Pancreas (tissue), 10 donors: Measurements from ENCODE around the gene APEX1. TPM values are rescaled to one million over a fixed set of nuclear protein-coding genes. Genes with fewer than 3 reads are reported as not detected.

Source experiments
- ATAC-seq, 4 donors: fragments of 200-7000 bp; cut with Tn5 transposase; one replicate each; pipeline versions ENCODE4 v1.8.0 to v1.9.1; 2020; ENCODE audit warnings: mild to moderate bottlenecking in 4 of 4, moderate library complexity in 4 of 4
- DNase-seq, 6 donors: peaks; one replicate each; pipeline ENCODE4 v3.0.0-alpha.2; 2020
- FAIRE-seq: peaks from 2 replicates; lab custom pipeline; 2012; peaks lifted over from hg19 to GRCh38; lab: Jason Lieb, UNC
- H3K27ac ChIP-seq, 4 donors: fragments of 200-600 bp; sonication (generic); 1 replicate in 3 of 4; 2 replicates in 1 of 4; pipeline versions ENCODE4 v1.5.0 to v1.8.0; 2020
- H3K27me3 ChIP-seq, 4 donors: fragments of 200-600 bp; one replicate each; pipeline ENCODE4 v1.8.0; 2021
- H3K36me3 ChIP-seq, 3 donors: fragments of 200-600 bp; sonication (generic) in 1 of 3; one replicate each; pipeline versions ENCODE4 v1.5.0 to v1.8.0; 2020 to 2021
- H3K4me1 ChIP-seq, 3 donors: fragments of 200-600 bp; one replicate each; pipeline ENCODE4 v1.8.0; 2021
- H3K4me3 ChIP-seq, 4 donors: fragments of 200-600 bp; sonication (generic) in 2 of 4; one replicate each; pipeline versions ENCODE4 v1.5.0 to v1.8.0; 2020 to 2021
- H3K9me3 ChIP-seq, 4 donors: fragments of 200-600 bp; one replicate each; pipeline ENCODE4 v1.8.0; 2021
- WGBS, 2 donors: extraction: QIAGEN DNeasy Blood & Tissue Kit; methylation state at CpG; one replicate each; pipeline ENCODE4 v1.1.7; 2013; 5-methylcytosine and 5-hydroxymethylcytosine counted together
- intact Hi-C, 3 donors: fragments of 100-400 bp; cut with DNase I; formaldehyde crosslinking; loops; one replicate each; pipeline versions ENCODE4 v1.11.1 to v1.14.2; 2022
- polyA plus RNA-seq, 2 donors: library from polyadenylated mRNA; stranded (reverse); fragments of 200-250 nt; gene quantifications; one replicate each; pipeline ENCODE4 v1.2.3, GENCODE V29; 2013
- total RNA-seq, 6 donors: library from RNA; stranded (reverse); fragmentation: NEBNext Ultra II Directional in 4 of 6; extraction: Animal tissue kit (Norgen Biotek cat#: 25700) in 4 of 6; gene quantifications; one replicate each; pipeline versions ENCODE4 v1.2.1 to v1.2.4, GENCODE V29; 2021 to 2023
- TF ChIP-seq, protein P1 (sequence below), 4 donors: fragments of 200-600 bp; sonication (generic) in 3 of 4; IDR thresholded peaks; one replicate each; pipeline versions ENCODE4 v1.5.0 to v1.8.0; 2021; ENCODE audit warnings: antibody characterized with exemption in 4 of 4
- donor health status: healthy with polysubstance abuse.
- donor health status: DM: no; HTN: no; CAD: no; lungs with moderate emphysema.
- donor health status: DM: no; HTN: no; CAD: no.
- donor health status: control.
- donor health status: control.
- donor health status: Bipolar disorder and iron deficiency.
- donor health status: DM: yes; HTN: yes; CAD: no.
- donor health status: DM: no; HTN: no; CAD: no.
- donor health status: DM: no; HTN: no; CAD: no.
- donor health status: DM: yes; HTN: yes; CAD: no.

The APEX1 gene
- total and polyA plus RNA-seq, 8 donors = 50.9 to 107 (median 64.6) TPM

DNA sequence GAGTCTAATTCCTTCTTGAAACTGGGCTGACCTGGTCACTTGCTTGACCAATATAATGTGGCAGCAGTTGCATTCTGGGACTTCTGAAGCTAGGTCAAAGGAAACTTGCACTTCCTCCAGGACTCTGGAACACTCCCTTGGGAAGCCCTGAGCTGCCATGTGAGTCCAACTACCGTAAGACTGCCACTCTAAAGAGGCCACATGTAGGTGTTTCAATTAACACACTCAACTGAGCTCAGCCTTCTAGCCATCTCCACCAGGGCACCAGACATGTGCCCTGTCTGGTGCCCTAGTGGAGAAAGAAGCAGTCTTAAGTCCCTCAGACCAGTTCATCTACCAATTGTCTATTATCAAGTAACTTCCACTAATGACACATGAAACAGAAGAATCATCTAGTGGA lies 35.6 kb upstream of the APEX1 start:
- FAIRE-seq (no peak), ATAC-seq (no peak), DNase-seq (no peak)
- H3K36me3 ChIP-seq = no peaks in the 10 kb centered on the region
- H3K27me3 ChIP-seq = no peaks in the 10 kb centered on the region
- no peak overlapping the region for H3K4me3 ChIP-seq
- H3K9me3 ChIP-seq = no peaks in the 10 kb centered on the region
- intact Hi-C loops = no loop called here
- 80 to 94% methylated on average over 1 of the region's 1 CpG for WGBS, 2 donors
- TF ChIP-seq, protein P1, sequence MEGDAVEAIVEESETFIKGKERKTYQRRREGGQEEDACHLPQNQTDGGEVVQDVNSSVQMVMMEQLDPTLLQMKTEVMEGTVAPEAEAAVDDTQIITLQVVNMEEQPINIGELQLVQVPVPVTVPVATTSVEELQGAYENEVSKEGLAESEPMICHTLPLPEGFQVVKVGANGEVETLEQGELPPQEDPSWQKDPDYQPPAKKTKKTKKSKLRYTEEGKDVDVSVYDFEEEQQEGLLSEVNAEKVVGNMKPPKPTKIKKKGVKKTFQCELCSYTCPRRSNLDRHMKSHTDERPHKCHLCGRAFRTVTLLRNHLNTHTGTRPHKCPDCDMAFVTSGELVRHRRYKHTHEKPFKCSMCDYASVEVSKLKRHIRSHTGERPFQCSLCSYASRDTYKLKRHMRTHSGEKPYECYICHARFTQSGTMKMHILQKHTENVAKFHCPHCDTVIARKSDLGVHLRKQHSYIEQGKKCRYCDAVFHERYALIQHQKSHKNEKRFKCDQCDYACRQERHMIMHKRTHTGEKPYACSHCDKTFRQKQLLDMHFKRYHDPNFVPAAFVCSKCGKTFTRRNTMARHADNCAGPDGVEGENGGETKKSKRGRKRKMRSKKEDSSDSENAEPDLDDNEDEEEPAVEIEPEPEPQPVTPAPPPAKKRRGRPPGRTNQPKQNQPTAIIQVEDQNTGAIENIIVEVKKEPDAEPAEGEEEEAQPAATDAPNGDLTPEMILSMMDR (IDR thresholded peaks at IDR 0.05) = no peak
- H3K4me1 ChIP-seq = peaks cover 13 to 16% (median 13%) of the 10 kb centered on the region in 3 donors
- no peak overlapping the region for H3K27ac ChIP-seq

DNA sequence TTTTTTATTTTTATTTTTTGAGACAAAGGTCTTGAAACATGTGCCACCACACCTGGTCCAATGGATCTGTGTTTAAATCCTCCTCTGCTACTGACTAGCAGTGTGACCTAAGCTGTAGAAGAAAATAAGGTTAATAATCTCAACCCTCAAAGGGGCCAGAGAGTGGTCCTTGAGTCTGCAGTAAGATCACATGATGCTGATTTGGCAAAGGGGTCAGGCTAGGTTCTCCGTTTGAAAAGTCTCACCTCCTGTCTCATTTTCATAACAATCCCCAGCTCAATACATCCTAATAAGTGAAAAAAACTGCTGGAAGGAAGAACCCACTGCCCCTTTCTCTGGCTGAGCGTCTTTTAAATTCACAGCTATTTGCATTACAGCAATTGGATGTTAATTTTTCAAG lies 33.8 kb upstream of the APEX1 start:
- ATAC-seq = no peak
- no peaks in the 10 kb centered on the region for H3K36me3 ChIP-seq
- peaks cover 13 to 16% (median 13%) of the 10 kb centered on the region in 3 donors for H3K4me1 ChIP-seq
- no peak overlapping the region for H3K4me3 ChIP-seq
- TF ChIP-seq, protein P1 (IDR thresholded peaks at IDR 0.05) = no peak
- H3K9me3 ChIP-seq = no peaks in the 10 kb centered on the region
- WGBS, 2 donors = 47 to 49% methylated on average over 2 of the region's 2 CpGs
- no peak overlapping the region for H3K27ac ChIP-seq
- no peak for DNase-seq
- no peaks in the 10 kb centered on the region for H3K27me3 ChIP-seq
- FAIRE-seq = no peak
- intact Hi-C loops = no loop called here

DNA sequence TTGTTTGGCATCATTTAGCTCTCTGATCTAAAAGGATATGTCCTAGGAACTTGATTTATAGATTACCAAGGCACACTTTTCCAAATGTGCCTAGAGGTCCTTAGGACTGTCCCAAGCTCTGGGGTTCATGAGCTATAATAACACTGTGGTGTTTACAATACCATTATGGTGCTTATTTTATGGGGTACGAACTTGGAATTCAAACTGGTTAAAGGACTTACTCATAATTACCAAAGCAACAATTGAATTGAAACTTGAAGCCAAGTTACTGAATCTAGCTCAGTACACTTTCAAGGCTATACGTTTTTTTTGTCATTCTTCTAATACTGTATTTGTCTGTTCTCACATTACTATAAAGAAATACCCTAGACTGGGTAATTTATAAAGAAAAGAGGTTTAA lies 32.1 kb upstream of the APEX1 start:
- intact Hi-C loops = no loop called here
- H3K27ac ChIP-seq = no peak overlapping the region
- no peaks in the 10 kb centered on the region for H3K9me3 ChIP-seq
- DNase-seq = no peak
- 24 to 52% methylated on average over 2 of the region's 2 CpGs for WGBS, 2 donors
- FAIRE-seq = no peak
- ATAC-seq = no peak
- TF ChIP-seq, protein P1 (IDR thresholded peaks at IDR 0.05) = no peak
- no peak overlapping the region for H3K4me3 ChIP-seq
- H3K36me3 ChIP-seq = no peaks in the 10 kb centered on the region
- peaks cover 4 to 8% (median 7%) of the 10 kb centered on the region in 3 donors for H3K4me1 ChIP-seq
- H3K27me3 ChIP-seq = no peaks in the 10 kb centered on the region

DNA sequence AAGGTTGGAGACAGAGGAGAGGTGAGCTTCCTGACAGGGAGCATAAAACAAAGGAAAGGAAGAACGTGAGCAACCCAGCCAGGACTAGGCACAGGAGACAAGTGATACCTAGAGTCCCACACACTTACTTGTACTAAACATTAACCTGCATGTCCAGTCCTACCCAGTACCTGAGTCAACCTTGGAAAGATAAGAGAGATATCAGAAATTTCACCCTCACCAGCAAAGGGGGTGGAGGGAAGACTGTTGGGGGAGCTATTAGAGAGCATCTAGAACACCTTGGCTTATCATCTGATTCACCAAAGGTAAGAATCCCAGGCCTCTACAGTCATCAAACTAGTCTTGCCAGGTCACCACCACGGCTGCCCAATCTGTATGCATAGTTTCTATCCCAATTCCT lies 30.2 kb upstream of the APEX1 start:
- H3K4me3 ChIP-seq = no peak overlapping the region
- no peak for FAIRE-seq
- H3K9me3 ChIP-seq = no peaks in the 10 kb centered on the region
- intact Hi-C loops = no loop called here
- TF ChIP-seq, protein P1 (IDR thresholded peaks at IDR 0.05) = no peak
- no peak for ATAC-seq
- no peak overlapping the region for H3K27ac ChIP-seq
- DNase-seq = no peak
- no peaks in the 10 kb centered on the region for H3K4me1 ChIP-seq
- 11% methylated on average over 2 of the region's 2 CpGs for WGBS, 2 donors
- no peaks in the 10 kb centered on the region for H3K36me3 ChIP-seq
- no peaks in the 10 kb centered on the region for H3K27me3 ChIP-seq

DNA sequence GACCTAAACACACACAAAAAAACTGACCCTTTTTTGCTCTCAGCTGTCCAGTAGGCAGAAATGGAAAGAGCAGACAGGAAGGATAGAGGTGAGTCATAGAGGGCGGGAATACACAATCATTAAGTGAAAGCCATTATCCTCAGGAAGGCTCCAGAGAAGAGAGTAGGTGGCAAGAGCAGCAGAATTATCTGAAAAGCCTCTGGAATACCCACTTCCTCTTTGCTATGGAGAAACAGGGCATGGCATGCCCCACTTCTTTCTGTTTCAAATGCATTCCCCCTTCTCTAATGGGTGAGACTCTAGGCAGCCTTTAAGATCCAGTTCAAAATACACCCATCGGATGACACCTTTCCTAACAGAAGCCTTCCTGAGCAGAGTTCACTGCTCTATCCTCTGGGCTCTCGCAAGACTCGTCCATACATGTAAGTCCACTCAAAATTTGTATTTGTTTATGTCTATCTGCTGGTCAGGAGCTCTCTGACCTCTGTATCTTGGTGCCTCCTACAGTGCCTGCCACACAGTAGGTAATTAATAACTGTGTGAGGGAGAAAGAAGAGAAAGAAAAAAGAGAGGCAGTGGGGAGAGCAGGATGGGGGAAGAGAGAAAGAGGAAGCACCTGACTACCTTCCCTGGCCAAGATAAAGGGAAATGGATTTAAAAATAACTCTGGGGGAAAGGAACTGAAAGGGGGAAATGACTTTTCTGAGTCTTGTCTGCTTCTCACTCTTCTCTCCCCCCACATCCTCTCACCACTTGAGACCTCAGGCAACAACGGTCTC lies 27.6 kb upstream of the APEX1 start:
- intact Hi-C loops = no loop called here
- FAIRE-seq = no peak
- Histone ChIP-seq H3K4me3 (no peak overlapping the region), H3K9me3 (no peaks in the 10 kb centered on the region), H3K36me3 (no peaks in the 10 kb centered on the region), H3K27ac (peak overlapping the region in 1 of 4 donors; percentile 18), H3K27me3 (no peaks in the 10 kb centered on the region), H3K4me1 (no peaks in the 10 kb centered on the region)
- WGBS, 2 donors = 67% methylated on average over 5 of the region's 5 CpGs
- TF ChIP-seq, protein P1 (IDR thresholded peaks at IDR 0.05) = no peak
- no peak for DNase-seq
- ATAC-seq = peak in 3 of 4 donors; percentile 61 to 87 (median 69)
